HL-60/S4 (cell line): ENCODE measurements around the gene CARHSP1.

Experiments used
- in situ Hi-C: fragments of 300-500 bp; cut with MboI; formaldehyde crosslinking; loops from 2 replicates; pipeline ENCODE4 v1.14.3; 2022; ENCODE audit warnings: low sequenced_read_pairs

Gene CARHSP1

DNA sequence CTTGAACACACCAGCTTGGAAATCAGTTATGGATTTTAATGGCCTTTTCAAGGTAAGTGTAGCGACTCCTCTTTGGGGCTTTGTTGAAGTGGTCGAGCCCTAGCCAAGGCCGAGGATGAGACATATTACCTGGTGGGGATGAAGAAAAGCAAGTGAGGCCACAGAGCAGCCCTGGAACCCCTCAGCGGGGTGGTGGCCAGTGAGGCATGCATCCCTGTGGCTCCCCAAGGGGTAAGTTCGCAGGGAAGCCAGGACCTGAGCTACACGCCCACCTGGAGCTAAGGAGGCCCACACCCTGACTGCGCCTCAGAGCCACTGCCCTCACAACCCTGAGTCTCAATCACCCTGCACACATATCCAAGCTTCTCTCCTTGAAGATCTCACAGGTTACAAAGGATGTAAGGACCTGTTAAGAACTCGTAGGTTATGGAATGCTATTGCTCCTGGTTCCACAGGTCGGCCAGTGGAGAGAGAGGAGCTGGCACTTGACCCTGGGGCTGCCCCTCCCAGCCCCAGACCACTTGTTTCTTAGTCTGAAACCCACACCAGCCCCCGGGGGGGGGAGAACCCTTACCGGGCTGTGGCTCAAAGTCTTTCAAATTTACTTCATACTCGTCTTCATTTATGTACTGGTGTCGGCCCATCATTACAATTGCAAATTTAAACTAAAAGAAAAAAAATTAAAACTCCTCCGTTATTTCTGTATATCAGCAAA is 25.3 kb upstream of the CARHSP1 start:
- in situ Hi-C loops: loop anchor here (25.0 kb wide), 1 partner anchor 232 kb away; the partner anchor contains the start of gene ABAT

DNA sequence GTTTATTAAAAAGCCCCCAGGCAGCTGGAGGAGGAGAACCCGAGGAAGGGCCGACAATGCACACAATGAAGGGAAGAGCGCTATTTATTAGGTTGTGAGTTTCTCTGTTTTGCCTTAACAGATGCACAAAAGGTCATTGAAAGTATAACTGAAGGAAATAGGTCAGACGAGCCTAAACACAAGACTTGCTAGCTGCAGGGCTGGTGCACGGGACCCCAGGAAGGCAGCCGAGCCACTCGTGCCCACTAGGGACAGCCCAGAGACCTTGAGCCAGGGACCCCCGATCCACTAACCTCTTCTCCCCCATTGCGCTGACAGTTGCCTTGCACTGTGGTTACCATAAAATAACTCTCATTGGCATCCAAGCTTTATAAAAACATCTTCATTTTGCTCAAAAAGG is 24.6 kb upstream of the CARHSP1 start:
- in situ Hi-C loops: loop anchor here (25.0 kb wide), 1 partner anchor 231 kb away; the partner anchor contains the start of gene ABAT

DNA sequence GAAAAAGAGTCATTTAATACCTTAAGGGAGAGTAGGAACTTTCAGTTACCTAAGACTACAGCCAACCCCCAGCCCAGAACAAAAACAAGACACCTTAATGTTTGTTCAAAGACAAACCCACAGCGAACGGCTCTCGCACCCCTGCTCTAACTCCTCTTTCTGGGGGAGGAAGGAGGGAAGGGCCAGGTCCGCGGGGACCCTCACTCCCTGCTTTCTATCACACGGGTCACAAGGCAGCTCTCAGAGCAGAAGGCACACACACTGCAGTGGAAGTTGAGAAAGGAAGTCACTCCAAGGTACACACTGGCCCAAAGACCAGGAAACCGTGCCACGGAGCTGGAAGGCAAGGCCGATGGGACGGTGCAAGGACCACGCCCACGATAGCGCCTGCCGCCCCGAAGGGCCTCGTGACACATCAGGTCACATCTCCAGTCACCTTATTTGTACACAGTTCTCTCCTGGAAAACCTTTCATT is 23.3 kb upstream of the CARHSP1 start:
- in situ Hi-C loops: loop anchor here (25.0 kb wide), 1 partner anchor 230 kb away; the partner anchor contains the start of gene ABAT

DNA sequence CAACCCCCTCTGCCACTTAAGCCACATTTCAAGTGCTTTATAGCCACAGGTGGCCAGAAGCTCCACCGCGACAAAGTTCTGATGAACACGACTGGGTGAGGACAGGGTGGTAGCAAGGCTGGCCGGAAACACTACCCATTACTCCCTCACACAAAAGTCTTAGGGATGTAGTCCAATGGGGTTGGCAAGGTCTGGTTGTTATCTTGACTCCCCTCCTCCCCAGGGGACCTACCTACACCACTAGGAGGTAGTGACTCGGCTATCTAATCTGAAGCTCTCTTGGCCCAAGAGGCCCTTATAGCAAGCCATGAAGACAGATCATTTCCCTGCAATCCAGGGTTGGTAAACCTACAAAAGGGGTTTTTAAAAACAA is 21.7 kb upstream of the CARHSP1 start:
- in situ Hi-C loops: loop anchor here (25.0 kb wide), 1 partner anchor 228 kb away; the partner anchor contains the start of gene ABAT

DNA sequence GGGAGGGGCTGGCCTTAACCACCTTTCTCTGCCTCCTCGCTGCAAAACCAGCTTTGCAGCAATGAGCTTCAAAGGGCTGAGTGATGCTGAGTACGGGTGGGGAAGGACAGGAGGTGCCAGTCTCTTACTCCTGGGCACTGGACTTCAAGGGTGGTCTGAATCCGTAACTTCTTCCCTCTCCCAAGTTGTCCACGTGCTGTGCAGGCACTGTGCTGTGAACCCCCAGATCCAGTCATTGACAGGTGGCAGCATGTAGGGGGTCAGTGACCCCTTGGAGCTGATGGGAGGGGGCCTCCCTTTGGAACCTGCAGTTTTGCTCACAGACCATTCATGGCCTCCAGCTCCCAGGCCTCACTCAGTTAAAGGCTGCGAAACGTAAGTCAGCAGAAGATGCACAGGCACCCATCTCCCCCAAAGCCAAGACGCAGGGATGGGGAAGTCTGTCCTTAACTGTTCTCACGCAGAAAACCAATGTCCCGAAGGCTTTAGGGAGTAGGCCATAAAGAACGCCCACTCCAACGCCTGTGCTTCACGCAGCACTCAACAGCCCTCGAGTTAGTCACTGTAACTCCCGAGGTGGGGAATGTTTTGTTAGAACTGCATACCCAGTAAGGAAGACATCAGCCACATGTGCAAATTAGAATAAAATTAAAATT is 21.2 kb upstream of the CARHSP1 start:
- in situ Hi-C loops: loop anchor here (25.0 kb wide), 1 partner anchor 228 kb away; the partner anchor contains the start of gene ABAT

DNA sequence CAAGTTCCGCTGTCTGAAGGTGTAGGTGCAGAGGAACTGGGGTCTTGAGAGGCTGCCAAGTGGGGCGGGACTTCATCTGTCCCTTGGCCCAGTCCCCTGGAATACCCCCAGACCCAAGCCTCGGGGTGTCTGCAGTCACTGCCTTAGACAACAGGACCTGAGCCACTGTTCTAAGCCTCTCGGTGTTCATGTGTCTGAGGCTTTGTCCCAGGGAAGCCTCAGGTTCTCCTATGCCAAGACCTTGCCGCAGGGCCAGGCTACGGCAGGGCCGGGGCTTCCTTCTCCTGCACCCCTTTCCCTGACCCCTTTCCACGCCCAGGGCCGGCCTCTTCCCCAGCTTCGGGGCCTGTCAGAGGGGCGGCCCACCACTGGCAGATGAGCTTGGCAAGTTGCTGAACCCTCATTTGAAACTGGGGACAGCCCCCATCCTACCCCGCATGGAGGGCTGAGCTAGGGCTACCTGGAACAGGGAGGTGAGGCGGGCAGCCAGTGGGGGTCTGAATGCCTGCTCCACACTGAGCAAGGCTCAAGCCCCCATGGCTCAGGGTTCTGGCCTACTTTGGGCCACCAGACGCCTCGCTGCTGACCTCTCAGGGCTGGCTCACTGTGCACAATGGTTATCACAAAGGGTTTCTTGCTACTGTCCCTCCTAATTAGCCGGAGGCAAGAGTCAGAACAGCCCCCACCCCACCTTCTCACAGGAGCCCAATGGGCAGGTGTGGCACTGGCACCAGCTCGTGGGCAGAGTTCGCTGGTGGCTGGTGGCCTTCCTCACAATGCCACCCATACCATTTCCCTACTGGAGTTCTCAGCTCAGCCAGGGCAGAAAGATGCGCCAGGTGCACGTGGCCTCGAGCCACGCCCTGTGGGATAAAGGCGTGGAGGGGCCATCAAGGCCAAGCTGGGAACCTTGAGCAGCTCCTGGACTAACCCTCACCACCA is 20.4 kb upstream of the CARHSP1 start:
- in situ Hi-C loops: loop anchor here (25.0 kb wide), 1 partner anchor 227 kb away; the partner anchor contains the start of gene ABAT

DNA sequence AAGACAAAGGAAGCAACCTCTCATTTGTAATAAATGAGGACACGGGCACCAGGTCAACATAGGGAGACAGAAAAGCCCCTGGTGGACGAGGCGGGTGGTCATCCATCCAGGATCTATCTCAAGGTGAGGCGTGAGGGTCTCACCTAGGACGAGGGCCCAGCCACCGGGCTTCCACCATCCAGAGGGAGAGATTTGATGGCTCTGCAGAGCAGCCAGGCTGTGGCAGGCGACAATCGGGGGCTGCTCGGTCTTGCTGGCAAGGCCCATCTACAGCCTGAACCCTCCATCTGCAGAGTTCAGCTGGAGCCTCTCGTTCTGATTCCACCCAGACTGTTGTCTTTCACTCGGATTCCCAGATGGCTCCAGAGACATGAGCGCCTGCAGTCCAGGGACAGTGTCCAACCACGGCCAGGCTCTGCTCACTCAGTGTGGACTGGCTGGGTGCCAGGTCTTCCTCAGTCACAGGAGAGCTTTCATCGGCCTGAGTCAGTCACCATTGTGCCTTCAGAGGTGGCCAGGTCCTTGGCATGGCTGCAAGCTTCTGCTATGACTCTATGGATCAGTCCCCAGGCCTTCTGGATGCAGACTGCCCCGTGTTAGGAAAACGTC is 19.2 kb upstream of the CARHSP1 start:
- in situ Hi-C loops: loop anchor here (25.0 kb wide), 1 partner anchor 226 kb away; the partner anchor contains the start of gene ABAT

DNA sequence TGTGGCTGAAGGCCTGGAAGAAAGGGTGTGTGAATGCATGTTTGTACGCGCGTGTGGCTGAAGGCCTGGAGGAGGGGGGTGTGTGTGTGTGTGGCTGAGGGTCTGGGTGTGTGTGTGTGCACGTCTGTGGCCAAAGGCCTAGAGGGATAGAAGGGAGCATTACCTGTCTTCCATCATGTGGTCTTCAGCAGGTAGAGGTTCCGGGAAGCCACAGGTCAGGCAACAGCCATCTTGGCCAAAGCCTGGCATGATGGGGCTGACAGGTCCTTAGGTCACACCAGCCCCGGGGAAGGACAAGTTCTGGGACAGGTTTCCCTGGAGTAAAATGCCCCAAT is 18.6 kb upstream of the CARHSP1 start:
- in situ Hi-C loops: loop anchor here (25.0 kb wide), 1 partner anchor 225 kb away; the partner anchor contains the start of gene ABAT

DNA sequence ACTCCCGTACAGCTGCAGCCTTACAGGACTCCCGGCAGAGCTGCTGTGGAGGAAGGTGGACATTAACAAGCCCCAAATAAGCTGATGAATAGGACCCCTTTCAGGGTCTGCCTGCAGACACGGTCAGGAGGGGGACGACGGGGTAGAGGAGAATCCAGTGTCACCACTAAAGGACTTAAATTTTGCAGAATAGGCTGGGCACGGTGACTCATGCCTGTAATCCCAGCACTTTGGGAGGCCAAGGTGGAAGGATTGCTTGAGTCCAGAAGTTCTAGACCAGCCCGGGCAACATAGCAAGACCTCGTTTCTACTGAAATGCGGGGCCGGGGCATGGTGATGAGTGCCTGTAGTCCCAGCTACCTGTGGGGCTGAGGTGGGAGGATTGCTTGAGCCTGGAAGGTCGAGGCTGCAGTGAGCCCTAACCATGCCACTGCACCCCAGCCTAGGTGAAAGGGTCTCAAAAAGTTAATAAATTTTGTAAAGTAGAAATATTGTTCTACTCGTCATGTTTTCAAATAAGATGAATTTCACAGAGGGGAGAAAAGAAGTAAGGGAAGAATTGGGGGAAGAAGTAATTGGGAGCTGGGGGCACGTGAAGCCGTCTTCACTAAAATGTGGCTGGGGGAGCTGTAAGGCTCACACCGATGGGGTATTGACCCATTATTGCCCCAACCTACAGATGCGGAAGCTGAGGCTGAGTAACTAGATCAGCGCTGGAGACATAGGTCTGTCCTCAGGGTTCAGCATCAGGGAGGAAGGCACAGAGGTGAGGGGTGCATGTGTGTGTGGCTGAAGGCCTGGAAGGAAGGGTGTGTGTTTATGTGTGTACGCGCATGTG is 18.0 kb upstream of the CARHSP1 start:
- in situ Hi-C loops: loop anchor here (25.0 kb wide), 1 partner anchor 225 kb away; the partner anchor contains the start of gene ABAT

DNA sequence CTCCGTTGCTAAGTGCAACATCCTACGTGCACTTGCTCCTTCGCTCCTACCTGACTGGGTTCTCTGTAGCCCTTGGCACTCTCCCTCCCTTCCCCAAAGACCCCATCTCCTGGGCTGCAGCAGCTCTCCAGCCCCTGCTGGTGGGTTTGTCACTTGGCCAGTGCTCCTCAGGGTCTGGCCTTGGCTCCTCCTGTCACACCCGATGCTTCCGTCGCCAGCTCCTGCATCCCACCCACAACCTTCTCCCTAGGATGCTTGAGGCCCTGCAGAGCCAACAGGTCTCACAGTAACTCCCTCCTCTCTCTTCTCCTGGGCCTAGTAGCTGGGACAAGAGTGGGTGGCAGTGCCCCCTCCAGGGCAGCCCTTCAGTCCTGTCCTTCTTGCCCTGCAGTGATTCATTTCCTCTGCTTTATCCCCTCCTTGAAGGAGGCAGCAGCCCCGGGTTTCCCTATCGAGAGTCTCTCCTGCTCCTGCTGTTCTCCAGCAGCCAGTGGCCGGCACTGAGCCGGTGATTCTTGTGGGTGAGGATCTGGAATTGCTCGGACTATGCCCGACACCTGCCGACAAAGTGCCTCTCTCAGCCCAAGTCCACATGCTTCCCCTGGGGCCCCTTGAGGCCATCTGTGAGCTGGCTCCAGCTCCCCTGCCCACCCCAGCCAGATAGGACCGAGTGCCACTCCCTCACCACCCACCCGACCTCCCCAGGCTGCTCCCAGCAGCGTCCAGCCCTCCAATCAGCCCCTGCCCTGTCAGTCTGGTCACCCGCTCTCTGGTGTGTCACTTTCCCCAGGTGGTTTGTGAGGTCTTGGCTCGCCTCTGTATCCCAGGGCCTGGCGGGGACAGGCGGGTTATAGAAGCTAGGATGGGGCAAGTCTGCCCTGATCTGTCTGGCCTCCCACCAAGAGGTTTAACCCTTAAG is 17.1 kb upstream of the CARHSP1 start:
- in situ Hi-C loops: loop anchor here (25.0 kb wide), 1 partner anchor 224 kb away; the partner anchor contains the start of gene ABAT

DNA sequence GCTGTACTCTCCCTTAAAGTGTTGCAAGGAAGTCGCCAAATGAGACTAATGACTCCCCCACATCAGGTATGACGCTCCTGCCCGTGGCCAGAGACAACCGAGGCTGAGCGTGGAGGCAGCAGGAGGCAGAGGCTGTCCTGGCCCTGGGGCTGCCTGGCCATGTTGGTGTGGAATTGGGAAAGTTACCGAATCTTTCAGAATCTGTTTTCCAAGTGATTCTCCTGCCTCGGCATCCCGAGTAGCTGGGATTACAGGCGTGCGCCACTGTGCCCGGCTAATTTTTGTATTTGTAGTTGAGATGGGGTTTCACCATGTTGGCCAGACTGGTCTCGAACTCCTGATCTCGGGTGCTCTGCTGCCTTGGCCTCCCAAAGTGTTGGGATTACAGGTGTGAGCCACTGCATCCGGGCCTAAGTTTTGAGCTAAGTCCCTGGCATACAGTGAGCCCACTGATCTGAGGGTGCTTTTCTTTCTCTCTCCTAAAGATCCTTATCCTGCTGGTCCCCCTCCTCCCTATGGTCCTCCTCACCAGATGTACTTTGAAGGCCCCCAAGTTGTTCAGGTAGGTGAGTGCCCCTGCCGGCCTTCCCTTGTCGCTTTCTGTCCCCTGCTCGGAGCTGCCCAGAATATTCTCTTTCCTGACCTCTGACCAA is 14.0 kb upstream of the CARHSP1 start:
- in situ Hi-C loops: loop anchor here (5.0 to 25.0 kb wide), 2 partner anchors 221 to 316 kb away; partner anchors contain the start of gene ABAT

DNA sequence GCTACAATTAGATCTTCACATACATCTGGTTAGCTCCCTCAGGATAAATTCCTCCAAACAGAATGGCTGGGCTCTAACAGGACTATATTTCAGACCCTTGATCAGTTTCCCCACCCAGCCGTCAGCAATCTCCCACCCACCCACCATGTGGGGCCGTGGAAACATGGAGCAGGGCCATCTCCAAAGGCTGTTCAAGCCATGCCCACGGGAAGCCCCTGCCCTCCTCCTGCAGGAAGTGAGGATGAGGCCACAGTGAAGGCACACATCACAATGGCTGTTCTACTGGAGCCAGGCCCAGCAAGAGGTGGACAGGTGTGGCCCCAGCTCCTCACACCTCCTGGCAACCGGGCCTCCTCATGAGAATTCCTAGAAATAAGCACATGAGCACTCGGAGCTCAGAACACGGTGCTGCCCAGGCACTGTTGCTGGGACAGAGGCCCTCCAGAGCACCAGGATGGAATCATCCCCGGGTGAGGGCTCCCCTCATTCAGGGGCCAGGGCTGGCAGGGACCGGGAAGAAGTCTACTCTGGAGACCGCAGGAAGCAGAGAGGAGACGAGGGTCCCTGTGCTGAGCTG is 13.3 kb upstream of the CARHSP1 start, which contains the start of gene LITAFD:
Gene LITAFD (plus strand): TSS at position 311 of the 577 bp plus-strand sequence. CDS start 2,005 bp downstream, outside the sequence.
- in situ Hi-C loops: loop anchor here (5.0 to 25.0 kb wide), 2 partner anchors 220 to 315 kb away; partner anchors contain the start of gene ABAT

DNA sequence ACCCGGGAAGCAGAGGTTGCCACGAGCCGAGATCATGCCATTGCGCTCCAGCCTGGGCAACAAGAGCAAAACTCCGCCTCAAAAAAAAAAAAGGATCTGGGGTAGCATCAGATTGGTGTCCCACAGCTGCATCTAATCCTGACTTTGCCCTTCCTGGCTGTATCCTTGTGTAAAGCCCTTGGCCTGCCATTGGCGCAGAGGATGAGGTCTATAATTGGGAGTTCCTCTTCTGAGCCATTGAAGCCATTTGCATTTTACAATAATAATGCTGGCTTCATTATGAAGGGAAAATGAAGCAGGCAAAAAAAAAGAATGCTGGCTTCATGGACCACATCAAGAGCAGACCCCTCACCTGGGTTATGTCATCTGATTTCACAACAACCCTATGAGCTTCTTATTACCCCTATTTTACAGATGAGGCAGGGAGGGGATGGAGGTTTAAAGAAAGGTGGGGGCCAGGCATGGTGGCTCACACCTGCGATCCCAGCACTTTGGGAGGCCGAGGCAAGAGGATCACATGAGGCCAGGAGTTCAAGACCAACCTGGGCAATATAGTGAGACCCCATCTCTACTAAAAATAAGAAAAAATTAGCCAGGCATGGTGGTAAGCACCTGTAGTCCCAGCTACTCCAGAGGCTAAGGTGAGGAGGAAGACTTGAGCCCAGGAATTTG is 12.2 kb upstream of the CARHSP1 start:
- in situ Hi-C loops: loop anchor here (5.0 to 25.0 kb wide), 2 partner anchors 219 to 314 kb away; partner anchors contain the start of gene ABAT

DNA sequence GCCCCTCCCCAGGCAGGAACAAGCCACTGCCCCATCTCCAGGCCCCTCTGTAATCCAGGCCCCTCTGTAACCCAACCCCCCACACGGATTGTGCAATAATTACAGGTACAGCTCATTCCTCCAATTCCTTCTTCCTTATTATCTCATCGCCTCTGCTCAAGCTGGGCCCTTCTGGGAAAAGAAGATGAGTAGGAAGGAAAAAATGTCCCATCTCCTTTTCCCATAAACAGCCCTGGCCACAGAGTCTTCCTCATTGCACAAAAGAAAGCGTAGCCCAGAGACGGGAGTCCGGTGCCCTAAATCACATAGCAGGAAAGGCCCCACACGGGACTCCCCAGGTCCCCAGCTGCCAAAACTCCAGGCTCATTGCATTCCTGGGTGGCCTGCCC is 9.7 kb upstream of the CARHSP1 start:
- in situ Hi-C loops: loop anchor here (25.0 kb wide), 1 partner anchor 216 kb away; the partner anchor contains the start of gene ABAT

DNA sequence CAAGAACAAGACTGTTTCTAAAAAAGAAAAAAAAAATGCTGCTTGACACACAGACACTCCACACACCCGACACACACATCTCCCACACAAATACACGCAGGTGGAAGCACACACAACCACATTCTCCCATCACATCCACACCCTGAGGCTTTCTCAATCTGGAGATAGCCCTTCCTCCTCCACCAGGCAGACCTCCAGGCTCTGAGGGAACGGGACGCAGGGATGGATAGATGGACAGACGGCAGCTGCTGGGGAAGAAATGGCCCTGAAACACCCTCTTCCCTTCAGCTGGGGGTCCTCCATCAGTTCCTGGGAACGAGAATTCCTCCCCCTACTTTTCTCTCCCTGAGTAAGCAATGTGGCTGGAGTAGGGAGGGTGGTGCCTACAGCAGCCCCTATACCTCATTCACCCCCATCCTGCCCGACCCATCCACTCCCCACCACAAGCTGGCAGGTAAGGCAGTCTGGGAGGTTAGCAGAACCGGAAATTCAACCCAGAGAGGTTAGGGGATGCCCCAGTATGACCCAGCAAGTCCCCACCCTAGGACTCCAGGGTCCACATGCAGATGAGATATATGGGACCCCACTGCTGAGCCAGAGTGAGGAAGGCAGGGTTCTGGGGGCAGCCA is 9.2 kb upstream of the CARHSP1 start:
- in situ Hi-C loops: loop anchor here (25.0 kb wide), 1 partner anchor 216 kb away; the partner anchor contains the start of gene ABAT

DNA sequence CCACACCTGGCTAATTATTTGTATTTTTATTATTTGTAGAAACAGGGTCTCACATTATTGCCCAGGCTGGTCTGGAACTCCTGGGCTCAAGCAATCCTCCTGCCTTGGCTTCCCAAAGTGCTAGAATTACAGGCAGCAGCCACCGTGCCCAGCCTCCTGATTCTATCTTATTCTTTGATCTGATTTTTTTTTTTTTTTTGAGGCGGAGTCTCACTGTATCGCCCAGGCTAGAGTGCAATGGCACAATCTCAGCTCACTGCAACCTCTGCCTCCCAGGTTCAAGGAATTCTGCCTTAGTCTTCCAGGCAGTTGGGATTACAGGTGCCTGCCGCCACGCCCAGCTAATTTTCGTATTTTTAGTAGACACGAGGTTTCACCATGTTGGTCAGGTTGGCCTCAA is 6.5 kb upstream of the CARHSP1 start:
- in situ Hi-C loops: loop anchor here (25.0 kb wide), 1 partner anchor 213 kb away; the partner anchor contains the start of gene ABAT
